Suppressor macrophage (primary cell): ENCODE results near the gene PITPNM1.

Experiments used
- DNase-seq, 4 experiments: peaks; one replicate each; pipeline ENCODE4 v3.0.0-alpha.2; 2020 to 2022

PITPNM1 gene

GRCh38 chr11:67464411-67465188, 40.6 kb downstream of the PITPNM1 start:
- peak; percentile 86 to 96 (median 91) for DNase-seq

DNA sequence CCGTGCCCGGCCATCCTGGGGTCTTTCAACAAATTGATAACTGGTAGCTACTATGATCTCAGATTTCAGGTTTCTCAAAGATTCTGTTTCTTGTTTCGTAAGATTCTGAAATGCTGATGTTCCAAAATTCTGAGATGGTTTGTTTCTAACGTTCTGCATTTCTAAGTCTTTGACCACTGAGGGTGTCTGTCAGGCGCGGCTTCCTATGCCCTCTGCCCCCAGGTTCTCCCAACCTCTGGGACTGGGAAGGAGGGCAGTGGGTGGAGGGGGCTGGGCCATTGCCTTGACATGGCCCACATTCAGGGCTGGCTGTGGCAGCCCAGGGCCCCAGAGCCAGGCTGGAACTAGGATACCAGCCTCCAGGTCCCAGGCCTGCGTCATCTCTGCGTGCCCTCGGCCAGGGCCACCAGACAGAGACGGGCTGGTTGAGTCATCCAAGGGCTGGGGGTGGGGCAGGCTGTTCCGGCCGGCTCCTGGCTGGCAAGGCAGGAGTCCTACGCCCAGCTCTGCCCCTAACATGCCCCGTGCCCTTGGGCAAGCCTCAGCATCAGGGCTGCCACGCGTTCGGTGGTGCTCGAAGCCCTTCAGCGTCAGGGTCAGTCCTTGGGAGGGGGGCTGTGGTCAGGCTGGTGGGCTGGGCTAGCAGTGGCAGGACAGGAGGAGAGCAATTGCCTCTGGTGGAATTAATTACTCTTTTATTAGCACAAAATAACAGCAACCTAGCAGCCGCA, 41.3 kb downstream of the PITPNM1 start:
- DNase-seq: peak; percentile 91 to 96 (median 95)

- no peak for DNase-seq
These were observed 42.0 kb downstream of the PITPNM1 start for GRCh38 chr11:67463186-67463585.

DNA sequence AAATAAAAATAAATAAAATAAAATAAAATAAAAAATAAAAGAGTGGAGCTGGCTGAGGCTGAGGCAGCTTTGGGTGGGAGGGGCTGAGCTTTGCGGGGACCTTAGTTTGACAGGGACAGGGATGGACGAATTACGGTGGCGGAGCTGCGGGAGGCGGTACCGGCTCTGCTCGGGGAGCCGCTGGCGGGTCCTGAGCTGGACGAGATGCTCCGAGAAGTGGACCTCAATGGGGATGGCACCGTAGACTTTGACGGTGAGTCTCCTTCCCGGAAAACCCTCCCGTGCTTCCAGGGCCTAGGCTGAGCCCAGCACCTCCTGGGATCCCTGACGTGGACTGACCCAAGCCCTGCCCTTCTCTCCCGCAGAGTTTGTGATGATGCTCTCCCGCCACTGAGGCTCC, 46.9 kb downstream of the PITPNM1 start:
- DNase-seq: no peak

GRCh38 chr11:67457453-67457852, 47.7 kb downstream of the PITPNM1 start:
- DNase-seq: no peak

DNA sequence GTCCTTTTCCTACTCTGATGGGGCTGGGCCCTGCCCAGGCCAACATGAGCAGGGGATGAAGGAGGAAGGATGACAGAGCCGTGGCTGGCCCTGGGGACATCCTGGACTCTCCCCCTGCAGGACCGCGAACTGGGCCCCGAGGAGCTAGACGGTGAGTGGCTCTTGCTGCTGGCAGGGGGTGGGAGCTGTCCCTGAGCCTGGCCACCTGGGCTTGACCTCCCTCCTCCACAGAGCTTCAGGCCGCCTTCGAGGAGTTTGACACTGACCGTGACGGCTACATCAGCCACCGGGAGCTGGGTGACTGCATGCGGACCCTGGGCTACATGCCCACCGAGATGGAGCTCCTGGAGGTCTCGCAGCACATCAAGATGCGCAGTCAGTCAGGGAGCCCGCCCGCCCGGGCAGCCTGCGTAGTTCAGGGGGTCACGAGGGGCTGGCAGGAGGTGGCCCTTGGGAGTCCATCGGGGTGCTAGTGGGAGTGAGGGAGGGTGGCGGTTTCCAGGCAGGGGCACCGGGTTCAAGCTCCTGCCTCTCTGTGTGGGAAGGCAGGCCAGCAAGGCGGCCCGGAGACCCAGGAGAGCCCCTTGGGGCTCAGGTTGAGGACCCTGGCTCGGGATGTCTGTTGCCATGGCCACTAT, 49.0 kb downstream of the PITPNM1 start:
- no peak for DNase-seq

GRCh38 chr11:67455054-67455453, 50.1 kb downstream of the PITPNM1 start, which contains the start of gene CABP4:
Gene CABP4 (plus strand): TSS chr11:67455354. CDS start chr11:67455424, 70 bp downstream.
- no peak for DNase-seq

DNA sequence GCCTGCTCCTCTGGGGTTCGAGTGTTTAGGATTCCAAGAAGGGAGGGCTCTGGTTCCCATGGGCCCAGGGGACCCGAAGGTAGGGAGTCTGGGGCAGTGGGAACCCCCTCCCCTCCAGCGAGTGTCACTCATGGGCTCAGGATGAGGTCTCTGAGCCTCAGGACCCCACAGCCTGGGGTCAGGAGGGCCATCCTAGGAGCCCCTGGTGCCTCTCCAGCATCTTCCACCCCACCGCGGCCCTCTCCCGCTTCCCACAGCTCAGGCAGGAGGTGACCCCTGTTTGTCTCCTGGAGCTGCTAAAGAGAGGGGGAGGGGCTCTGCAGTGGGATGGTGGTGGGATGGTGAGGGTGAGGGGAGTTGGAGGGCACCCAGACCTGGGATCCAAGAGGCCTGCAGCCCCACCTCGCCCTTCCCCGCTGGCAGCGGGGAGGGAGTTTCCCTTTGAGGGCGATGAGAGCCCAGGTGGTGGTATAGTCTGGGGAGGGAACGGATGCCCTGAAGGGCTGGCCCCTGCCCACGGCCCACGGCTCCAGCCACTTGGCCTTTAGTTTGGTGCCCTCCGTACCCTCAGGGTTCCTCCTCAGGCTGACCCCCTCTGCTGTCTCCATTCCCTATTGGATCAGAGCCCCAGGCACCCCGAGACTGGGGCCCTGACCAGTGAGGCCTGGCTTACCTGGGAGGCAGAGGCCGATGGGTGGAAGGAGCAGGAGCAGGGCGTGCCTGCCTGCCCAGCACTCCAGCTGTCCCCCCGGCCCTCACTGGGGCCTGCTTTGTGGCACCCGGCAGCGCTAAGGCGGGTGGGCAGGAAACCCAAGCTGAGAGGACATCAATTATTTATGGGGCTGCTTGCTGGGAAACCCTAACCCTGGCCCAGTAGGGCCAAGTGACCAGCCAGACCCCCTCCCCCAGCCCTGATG, 51.1 kb downstream of the PITPNM1 start:
- DNase-seq: no peak

DNA sequence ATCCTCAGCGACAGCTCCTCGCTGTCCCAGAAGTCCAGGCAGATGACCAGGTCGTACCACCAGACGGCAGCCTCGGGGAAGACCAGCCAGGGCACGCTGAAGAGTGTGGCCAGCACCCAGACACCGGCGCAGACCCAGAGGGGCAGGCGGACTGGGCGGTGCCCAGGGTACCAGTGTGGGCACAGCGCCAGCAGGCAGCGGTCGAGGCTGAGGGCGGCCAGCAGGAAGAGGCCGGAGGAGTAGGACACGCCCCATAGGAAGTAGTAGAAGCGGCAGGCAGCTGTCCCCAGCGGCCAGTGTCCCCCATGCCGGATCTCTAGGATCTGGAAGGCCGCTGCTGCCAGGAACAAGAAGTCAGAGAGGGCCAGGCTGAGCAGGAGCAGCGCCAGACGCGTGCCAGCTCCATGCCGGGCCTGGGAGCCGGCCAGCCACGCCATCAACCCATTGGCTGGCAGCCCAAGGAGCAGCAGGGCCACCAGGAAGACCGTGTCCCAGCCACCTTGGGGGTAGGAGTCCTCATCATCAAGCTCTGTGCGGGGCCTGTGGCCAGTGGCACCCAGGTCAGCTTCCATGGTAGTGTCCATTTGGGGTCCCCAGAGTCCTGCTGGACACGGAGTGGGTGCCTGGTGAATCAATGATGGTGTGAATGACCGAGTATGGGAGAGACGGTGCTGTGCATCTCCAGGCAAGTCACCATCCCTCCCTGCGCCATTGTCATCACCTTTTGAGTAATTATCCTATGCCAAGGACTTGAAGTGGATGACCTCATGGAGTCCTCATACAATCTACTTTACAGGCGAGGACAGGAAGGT, 52.8 kb downstream of the PITPNM1 start, which contains the start of gene GPR152:
Gene GPR152, minus strand, starts transcription at position 589 of the 812 bp plus-strand sequence. Its CDS starts 5 bp downstream, at position 584.
- DNase-seq: no peak

DNA sequence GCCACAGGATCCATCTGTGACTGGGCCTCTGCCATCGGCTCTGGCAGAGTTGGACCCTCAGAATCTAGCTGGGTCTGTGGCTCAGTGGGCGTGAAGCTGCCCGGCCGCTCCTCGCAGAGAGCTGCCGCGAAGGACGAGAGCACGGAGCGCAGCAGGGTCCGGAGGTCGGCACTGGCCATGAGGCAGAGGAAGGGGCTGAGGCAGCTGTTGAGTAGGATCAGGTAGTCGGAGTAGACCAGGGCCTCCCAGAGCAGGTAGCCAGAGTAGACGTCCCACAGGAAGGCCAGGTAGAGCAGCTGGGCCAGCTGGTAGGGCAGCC, 53.5 kb downstream of the PITPNM1 start:
- no peak for DNase-seq

DNA sequence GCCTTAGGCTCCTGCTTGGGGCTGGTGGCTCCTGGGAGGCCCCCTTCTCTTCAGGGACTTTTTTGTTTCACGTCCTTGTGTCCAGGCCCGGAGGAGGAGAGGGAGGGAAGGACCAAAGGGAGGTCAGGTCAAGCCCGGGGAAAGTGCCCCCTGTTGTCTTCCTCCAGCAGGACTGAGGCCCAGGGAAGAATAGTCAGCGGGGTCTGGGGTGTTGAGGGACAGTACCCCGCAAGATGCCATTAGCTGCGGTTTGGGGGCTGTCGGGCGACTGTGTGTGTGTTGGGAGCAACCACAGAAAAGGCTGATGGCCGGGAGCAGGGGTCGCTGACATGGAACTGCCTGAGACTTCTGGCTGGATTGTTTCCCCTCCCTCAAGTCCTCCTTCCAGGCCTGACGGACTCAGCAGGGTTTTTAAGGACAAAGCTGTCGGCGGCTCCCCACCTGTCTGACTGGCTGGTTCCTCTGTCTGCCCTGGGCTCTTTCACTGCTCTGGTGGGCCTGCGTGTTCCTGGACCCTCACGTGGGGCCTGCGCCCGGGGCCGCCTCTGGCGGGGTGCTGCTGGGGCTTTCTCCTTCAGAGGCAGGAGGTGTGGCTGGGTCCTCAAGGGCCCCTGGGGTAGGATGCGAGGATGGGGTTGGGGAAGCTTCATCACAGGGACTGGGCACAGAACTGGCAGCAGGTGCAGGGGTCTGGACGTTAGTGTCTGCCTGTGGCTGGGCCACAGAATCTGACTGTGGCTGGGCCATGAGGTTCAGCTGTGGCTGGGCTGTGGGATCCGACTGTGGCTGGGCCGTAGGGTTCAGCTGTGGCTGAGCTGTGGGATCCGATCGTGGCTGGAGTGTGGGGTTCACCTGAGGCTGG, 54.1 kb downstream of the PITPNM1 start:
- DNase-seq: no peak

DNA sequence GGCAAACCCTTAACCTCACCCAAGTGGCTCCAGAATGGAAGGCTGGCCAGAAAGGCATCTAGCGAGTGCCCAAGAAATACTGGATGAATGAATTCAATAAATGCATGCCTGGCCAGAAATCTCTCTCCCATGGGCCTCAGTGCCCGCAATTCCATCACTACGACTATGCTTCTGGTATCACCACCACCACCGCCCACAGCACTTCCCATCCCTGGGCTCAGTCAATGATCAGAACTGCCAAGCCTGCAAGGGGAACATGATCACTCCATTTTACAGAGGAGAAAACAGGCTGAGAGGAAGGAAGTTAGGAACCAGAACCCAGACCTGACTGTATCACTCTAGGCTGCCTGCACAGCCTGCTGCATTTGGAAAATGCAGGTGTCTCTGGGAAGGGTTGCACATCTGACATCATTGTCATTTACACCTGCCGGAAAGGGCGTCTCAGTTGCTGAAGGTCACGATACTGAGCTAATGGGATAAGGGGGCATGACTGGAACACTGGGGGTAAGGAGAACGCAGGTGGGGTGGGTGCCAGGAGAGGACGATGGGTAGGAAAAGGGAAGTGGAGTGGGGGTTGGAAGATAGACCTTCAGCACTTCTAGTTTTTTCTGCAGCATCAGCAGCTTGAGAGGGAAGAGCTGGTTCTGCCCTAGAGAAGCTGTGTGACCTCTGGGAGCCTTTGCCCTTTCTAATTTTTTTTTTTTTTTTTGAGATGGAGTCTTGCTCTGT, 55.9 kb downstream of the PITPNM1 start:
- DNase-seq: peak; percentile 74 to 92 (median 88)

GRCh38 chr11:67448220-67448609, 56.9 kb downstream of the PITPNM1 start:
- DNase-seq: no peak

- no peak for DNase-seq
These were observed 59.6 kb downstream of the PITPNM1 start for GRCh38 chr11:67445515-67445914.

GRCh38 chr11:67442504-67443404, 62.4 kb downstream of the PITPNM1 start:
- DNase-seq: no peak
